Mesenchymal stem cell (in vitro differentiated cells and primary cell): Measurements from ENCODE around the gene TRIO.

ENCODE experiments used
- DNase-seq: peaks from one replicate; pipeline ENCODE4 v3.0.0-alpha.2; 2013
- H2AFZ ChIP-seq: one replicate; pipeline ENCODE4 v1.6.1; 2013; ENCODE audit warnings: low read depth, mild to moderate bottlenecking, control low read depth, inconsistent platforms, low read length, moderate library complexity
- H2AK5ac ChIP-seq: 2 replicates; pipeline ENCODE4 v1.6.1; 2013; ENCODE audit warnings: low read length, moderate library complexity, mild to moderate bottlenecking, inconsistent platforms; ENCODE audit not compliant: severe bottlenecking
- H2BK120ac ChIP-seq: one replicate; pipeline ENCODE4 v1.6.1; 2013; ENCODE audit warnings: low read depth, mild to moderate bottlenecking, inconsistent platforms, low read length, moderate library complexity
- H2BK12ac ChIP-seq, 2 experiments: one replicate each; pipeline ENCODE4 v1.6.1; 2013; ENCODE audit warnings: inconsistent platforms in 2 of 2, low read length in 2 of 2, mild to moderate bottlenecking in 2 of 2, moderate library complexity in 2 of 2, control low read depth in 1 of 2
- H2BK15ac ChIP-seq: one replicate; pipeline ENCODE4 v1.6.1; 2013; ENCODE audit warnings: mild to moderate bottlenecking, low read depth, inconsistent platforms; ENCODE audit not compliant: poor library complexity, severe bottlenecking
- H2BK5ac ChIP-seq: 2 replicates; pipeline ENCODE4 v1.6.1; 2013; ENCODE audit warnings: low read depth, mild to moderate bottlenecking, low read length, control low read depth, inconsistent platforms; ENCODE audit not compliant: poor library complexity, severe bottlenecking
- H3K14ac ChIP-seq, 2 experiments: one replicate each; pipeline ENCODE4 v1.6.1; 2013; ENCODE audit warnings: inconsistent platforms in 2 of 2, low read length in 2 of 2, control low read depth in 1 of 2, mild to moderate bottlenecking in 1 of 2, moderate library complexity in 1 of 2
- H3K18ac ChIP-seq, 2 experiments: one replicate each; pipeline ENCODE4 v1.6.1; 2013; ENCODE audit warnings: inconsistent platforms in 2 of 2, low read length in 2 of 2, control low read depth in 1 of 2, low read depth in 1 of 2, mild to moderate bottlenecking in 1 of 2
- H3K23ac ChIP-seq, 2 experiments: one replicate each; pipeline ENCODE4 v1.6.1; 2013; ENCODE audit warnings: inconsistent platforms in 2 of 2, low read length in 2 of 2, mild to moderate bottlenecking in 2 of 2, moderate library complexity in 2 of 2, control low read depth in 1 of 2
- H3K27ac ChIP-seq: 2 replicates; pipeline ENCODE4 v1.5.1; 2013; ENCODE audit warnings: mild to moderate bottlenecking, moderate library complexity, low read length, control low read depth, inconsistent platforms; ENCODE audit not compliant: poor library complexity, severe bottlenecking
- H3K27me3 ChIP-seq, 2 experiments: 2 replicates each; pipeline versions ENCODE4 v1.6.1 to v1.7.0; 2013; ENCODE audit warnings: low read length in 2 of 2, mild to moderate bottlenecking in 2 of 2, moderate library complexity in 2 of 2, control low read depth in 1 of 2, inconsistent platforms in 1 of 2; ENCODE audit not compliant: control insufficient read depth in 1 of 2, insufficient read depth in 1 of 2
- H3K36me3 ChIP-seq, 2 experiments: 2 replicates each; pipeline versions ENCODE4 v1.6.1 to v1.7.0; 2013; ENCODE audit warnings: low read length in 2 of 2, control low read depth in 1 of 2, inconsistent platforms in 1 of 2, low read depth in 1 of 2, mild to moderate bottlenecking in 1 of 2; ENCODE audit not compliant: insufficient read depth in 2 of 2, control insufficient read depth in 1 of 2
- H3K4ac ChIP-seq, 2 experiments: one replicate each; pipeline ENCODE4 v1.6.1; 2013; ENCODE audit warnings: inconsistent platforms in 2 of 2, low read length in 2 of 2, mild to moderate bottlenecking in 2 of 2, moderate library complexity in 2 of 2, control low read depth in 1 of 2, low read depth in 1 of 2
- H3K4me1 ChIP-seq: 2 replicates; pipeline ENCODE4 v1.6.1; 2013; ENCODE audit warnings: low read depth, low read length, control low read depth; ENCODE audit not compliant: control insufficient read depth, insufficient read depth
- H3K4me2 ChIP-seq: 2 replicates; pipeline ENCODE4 v1.6.1; 2013; ENCODE audit warnings: low read length, mild to moderate bottlenecking, inconsistent platforms; ENCODE audit not compliant: poor library complexity, severe bottlenecking
- H3K4me3 ChIP-seq, 2 experiments: 2 replicates each; pipeline versions ENCODE4 v1.5.1 to v1.7.0; 2013; ENCODE audit warnings: low read length in 2 of 2, mild to moderate bottlenecking in 2 of 2, control low read depth in 1 of 2, low read depth in 1 of 2; ENCODE audit not compliant: insufficient read depth in 1 of 2
- H3K79me1 ChIP-seq: replicated peaks from 2 replicates; pipeline ENCODE4 v1.6.1; 2013; ENCODE audit warnings: mild to moderate bottlenecking, control low read depth, low read length, inconsistent platforms; ENCODE audit not compliant: poor library complexity, severe bottlenecking
- H3K9ac ChIP-seq: 2 replicates; pipeline ENCODE4 v1.7.0; 2013; ENCODE audit warnings: mild to moderate bottlenecking, low read length, moderate library complexity
- H3K9me3 ChIP-seq: 2 replicates; pipeline ENCODE4 v1.7.0; 2013; ENCODE audit warnings: mild to moderate bottlenecking, low read length; ENCODE audit not compliant: control insufficient read depth
- H4K8ac ChIP-seq: one replicate; pipeline ENCODE4 v1.6.1; 2013; ENCODE audit warnings: inconsistent platforms, mild to moderate bottlenecking, low read length, moderate library complexity
- H4K91ac ChIP-seq: one replicate; pipeline ENCODE4 v1.6.1; 2013; ENCODE audit warnings: mild to moderate bottlenecking, low read length, inconsistent platforms
- WGBS: methylation state at CpG from one replicate; pipeline ENCODE4 v1.1.7; 2013; ENCODE audit warnings: mixed read lengths; 5-methylcytosine and 5-hydroxymethylcytosine counted together

Gene TRIO

GRCh38 chr5:14269395-14269794, 126.3 kb downstream of the TRIO start:
- Histone ChIP-seq H3K27me3 (no peaks in the 10 kb centered on the region), H3K4me1 (peaks cover 18% of the 10 kb centered on the region), H2BK120ac (no peak overlapping the region), H4K8ac (no peak overlapping the region), H3K14ac (no peak overlapping the region), H4K91ac (no peak overlapping the region), H2BK15ac (no peak overlapping the region), H3K4ac (peak overlapping the region in 1 of 2 experiments; percentile 50), H2BK5ac (no peak overlapping the region), H3K79me1 (peaks cover 2% of the 10 kb centered on the region), H3K9ac (peak overlapping the region; percentile 48), H3K36me3 (peaks cover 3 to 29% of the 10 kb centered on the region in 2 experiments), H2AK5ac (peak overlapping the region; percentile 91), H3K18ac (no peak overlapping the region), H2AFZ (no peak overlapping the region), H3K23ac (no peak overlapping the region), H3K4me2 (no peak overlapping the region), H3K27ac (peak overlapping the region; percentile 72), H3K4me3 (no peak overlapping the region), H2BK12ac (peak overlapping the region in 1 of 2 experiments; percentile 28), H3K9me3 (no peaks in the 10 kb centered on the region)
- 22% methylated on average over 2 of the region's 2 CpGs for WGBS
- DNase-seq = no peak

GRCh38 chr5:14270209-14270702, 127.1 kb downstream of the TRIO start:
- Histone ChIP-seq H3K18ac (no peak overlapping the region), H3K9ac (peak overlapping the region; percentile 48), H3K27ac (peak overlapping the region; percentile 72), H3K23ac (no peak overlapping the region), H3K4me3 (no peak overlapping the region), H2BK120ac (no peak overlapping the region), H2AK5ac (no peak overlapping the region), H3K79me1 (peaks cover 2% of the 10 kb centered on the region), H2BK12ac (no peak overlapping the region), H4K91ac (no peak overlapping the region), H3K36me3 (peaks cover 3 to 37% of the 10 kb centered on the region in 2 experiments), H2AFZ (no peak overlapping the region), H3K4me2 (no peak overlapping the region), H3K9me3 (no peaks in the 10 kb centered on the region), H3K4me1 (peaks cover 18% of the 10 kb centered on the region), H3K14ac (no peak overlapping the region), H4K8ac (no peak overlapping the region), H3K4ac (no peak overlapping the region), H2BK5ac (no peak overlapping the region), H3K27me3 (no peaks in the 10 kb centered on the region), H2BK15ac (no peak overlapping the region)
- 14% methylated on average over 2 of the region's 3 CpGs for WGBS
- DNase-seq = peak; percentile 86

DNA sequence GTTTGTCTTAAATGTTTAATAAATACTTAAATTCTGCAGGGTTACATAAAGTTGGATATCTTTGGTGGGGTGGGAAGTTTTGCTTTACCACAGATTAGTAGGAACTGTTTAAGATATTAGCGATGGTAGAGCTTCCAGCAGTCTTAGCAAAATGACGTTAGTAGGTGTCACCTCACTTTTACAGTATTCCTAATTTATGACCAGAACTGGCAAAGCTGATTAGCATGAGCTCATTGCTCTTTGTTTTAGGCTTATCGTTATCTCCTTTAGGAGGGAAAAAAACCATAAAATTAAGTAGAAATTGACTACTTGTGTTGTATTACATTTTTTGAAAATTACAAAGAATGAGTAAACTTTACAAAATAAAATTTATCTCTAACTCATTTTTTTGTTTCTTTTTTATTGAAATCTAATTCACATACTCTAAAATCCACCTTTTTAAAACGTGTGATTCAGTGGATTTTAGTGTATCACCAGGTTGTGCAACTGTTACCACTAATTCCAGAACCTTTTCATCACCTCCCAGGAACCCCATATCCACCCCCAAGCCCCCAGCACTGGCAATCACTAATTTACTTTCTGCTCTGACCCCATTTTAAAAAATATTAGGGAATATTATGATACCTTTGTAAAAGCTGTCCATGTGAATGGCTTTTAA, 129.5 kb downstream of the TRIO start:
- H2BK5ac ChIP-seq = no peak overlapping the region
- no peak overlapping the region for H2BK12ac ChIP-seq
- H3K4me3 ChIP-seq = no peak overlapping the region
- H2BK120ac ChIP-seq = no peak overlapping the region
- H4K8ac ChIP-seq = no peak overlapping the region
- peak overlapping the region; percentile 45 for H3K9ac ChIP-seq
- WGBS = 94% methylated on average over 3 of the region's 4 CpGs
- no peak overlapping the region for H2AFZ ChIP-seq
- H3K14ac ChIP-seq = no peak overlapping the region
- no peak overlapping the region for H3K18ac ChIP-seq
- peaks cover 17% of the 10 kb centered on the region for H3K4me1 ChIP-seq
- no peaks in the 10 kb centered on the region for H3K9me3 ChIP-seq
- H3K23ac ChIP-seq = no peak overlapping the region
- H3K27ac ChIP-seq = no peak overlapping the region
- H3K36me3 ChIP-seq = peaks cover 8 to 55% of the 10 kb centered on the region in 2 experiments
- H3K4ac ChIP-seq = no peak overlapping the region
- no peak overlapping the region for H3K4me2 ChIP-seq
- no peak for DNase-seq
- no peak overlapping the region for H2BK15ac ChIP-seq
- H3K27me3 ChIP-seq = no peaks in the 10 kb centered on the region
- H3K79me1 ChIP-seq = peaks cover 3% of the 10 kb centered on the region
- H4K91ac ChIP-seq = no peak overlapping the region
- no peak overlapping the region for H2AK5ac ChIP-seq

DNA sequence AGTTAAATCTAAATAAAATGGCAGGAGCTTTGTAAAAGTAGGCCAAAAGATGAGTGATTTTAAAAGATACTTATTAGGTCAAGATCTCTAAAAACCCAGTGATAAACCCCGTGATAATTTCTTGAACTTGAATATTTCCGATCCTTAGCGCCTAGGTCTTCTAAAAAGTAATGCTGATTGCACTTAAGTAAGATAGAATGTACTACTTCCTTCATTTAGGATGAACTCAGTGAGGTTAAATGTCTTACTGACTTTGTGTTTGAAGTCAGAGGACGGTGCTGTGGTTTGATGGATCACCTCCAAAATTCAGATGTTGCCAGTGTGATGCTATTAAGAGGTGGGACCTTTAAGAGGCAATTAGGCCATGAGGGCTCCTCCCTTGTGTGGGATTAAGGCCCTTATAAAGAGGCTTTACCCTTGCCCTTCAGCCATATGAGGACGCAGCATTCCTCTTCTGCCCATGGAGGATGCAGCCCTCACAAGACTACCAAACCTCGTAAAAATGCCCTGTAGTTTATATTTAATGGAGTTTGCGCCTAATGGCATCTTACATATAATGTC, 130.1 kb downstream of the TRIO start:
- Histone ChIP-seq H3K4ac (peak overlapping the region in 1 of 2 experiments; percentile 26), H2BK12ac (no peak overlapping the region), H4K8ac (no peak overlapping the region), H3K14ac (no peak overlapping the region), H4K91ac (no peak overlapping the region), H2AK5ac (no peak overlapping the region), H3K36me3 (peaks cover 8 to 55% of the 10 kb centered on the region in 2 experiments), H3K4me3 (no peak overlapping the region), H3K9ac (peak overlapping the region; percentile 45), H2BK120ac (no peak overlapping the region), H3K23ac (no peak overlapping the region), H3K18ac (no peak overlapping the region), H3K79me1 (peaks cover 3% of the 10 kb centered on the region), H2BK5ac (no peak overlapping the region), H3K27ac (no peak overlapping the region), H3K9me3 (no peaks in the 10 kb centered on the region), H3K27me3 (no peaks in the 10 kb centered on the region), H2BK15ac (no peak overlapping the region), H3K4me1 (peaks cover 19% of the 10 kb centered on the region), H2AFZ (no peak overlapping the region), H3K4me2 (no peak overlapping the region)
- WGBS = 89% methylated on average over 5 of the region's 7 CpGs
- no peak for DNase-seq
